Measurements from ENCODE around the gene KCNA2.

Gene KCNA2

DNA sequence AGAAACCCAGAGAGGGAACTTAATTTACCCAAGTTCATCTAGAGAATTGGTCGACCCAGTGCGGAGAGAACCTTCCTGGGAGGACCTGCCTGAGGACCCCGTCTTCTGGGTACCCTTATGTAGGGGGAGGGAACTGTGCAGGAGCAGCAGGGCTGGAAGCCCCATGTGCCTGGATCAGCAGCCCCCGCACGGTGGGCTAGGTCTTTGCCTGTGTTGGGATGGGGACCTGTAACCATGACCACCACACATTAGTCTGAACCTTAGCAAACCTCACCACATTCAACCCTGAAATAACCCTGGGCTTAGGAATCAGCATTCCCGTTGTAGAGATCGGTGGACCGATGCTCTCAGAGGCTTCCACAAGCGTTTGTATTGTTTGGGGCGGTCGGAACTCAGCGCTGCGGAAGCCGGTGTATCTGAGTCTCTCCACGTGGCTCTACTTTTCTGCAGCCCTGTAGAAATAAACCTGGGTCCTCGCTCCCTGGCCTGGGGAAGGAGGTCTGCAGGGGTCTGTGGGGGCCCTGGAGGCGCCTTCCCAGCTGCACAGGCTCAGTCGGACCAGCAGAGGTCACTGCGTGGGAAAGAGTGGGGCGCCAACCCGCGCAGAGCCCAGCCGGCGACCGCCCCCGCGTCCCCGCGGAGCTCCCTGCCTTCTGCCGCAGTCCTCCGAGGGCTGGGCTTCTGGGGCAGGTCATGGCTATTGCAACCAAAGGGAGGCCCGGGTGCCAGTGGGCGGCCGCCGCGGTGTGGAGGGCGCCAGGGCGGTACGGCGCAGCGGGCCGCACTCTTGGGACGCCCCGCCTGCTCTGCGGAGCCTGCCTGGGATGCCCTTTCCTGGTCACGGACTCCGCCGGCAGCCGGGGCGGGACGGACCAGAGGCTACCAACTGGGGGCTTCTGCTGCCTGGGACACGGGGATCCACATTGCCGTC is 51.0 kb downstream of the KCNA2 start:
- DNase-seq (ENCODE audit: low read depth in 2 of 2), result peak; percentile 5 to 35
- no peak overlapping the region for H3K4me3 ChIP-seq (replicated peaks in 1 of 2; ENCODE audit: low read depth in 2 of 2, low read length in 2 of 2)
- TF ChIP-seq, protein P1, sequence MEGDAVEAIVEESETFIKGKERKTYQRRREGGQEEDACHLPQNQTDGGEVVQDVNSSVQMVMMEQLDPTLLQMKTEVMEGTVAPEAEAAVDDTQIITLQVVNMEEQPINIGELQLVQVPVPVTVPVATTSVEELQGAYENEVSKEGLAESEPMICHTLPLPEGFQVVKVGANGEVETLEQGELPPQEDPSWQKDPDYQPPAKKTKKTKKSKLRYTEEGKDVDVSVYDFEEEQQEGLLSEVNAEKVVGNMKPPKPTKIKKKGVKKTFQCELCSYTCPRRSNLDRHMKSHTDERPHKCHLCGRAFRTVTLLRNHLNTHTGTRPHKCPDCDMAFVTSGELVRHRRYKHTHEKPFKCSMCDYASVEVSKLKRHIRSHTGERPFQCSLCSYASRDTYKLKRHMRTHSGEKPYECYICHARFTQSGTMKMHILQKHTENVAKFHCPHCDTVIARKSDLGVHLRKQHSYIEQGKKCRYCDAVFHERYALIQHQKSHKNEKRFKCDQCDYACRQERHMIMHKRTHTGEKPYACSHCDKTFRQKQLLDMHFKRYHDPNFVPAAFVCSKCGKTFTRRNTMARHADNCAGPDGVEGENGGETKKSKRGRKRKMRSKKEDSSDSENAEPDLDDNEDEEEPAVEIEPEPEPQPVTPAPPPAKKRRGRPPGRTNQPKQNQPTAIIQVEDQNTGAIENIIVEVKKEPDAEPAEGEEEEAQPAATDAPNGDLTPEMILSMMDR (IDR thresholded peaks at IDR 0.05; ENCODE audit: low read depth, low read length), result peak; percentile 49

GRCh38 chr1:110551278-110551809 is 54.8 kb downstream of the KCNA2 start:
- no peak for DNase-seq (ENCODE audit: low read depth in 2 of 2)
- H3K4me3 ChIP-seq (replicated peaks in 1 of 2; ENCODE audit: low read depth in 2 of 2, low read length in 2 of 2), result no peak overlapping the region
- TF ChIP-seq, protein P1 (IDR thresholded peaks at IDR 0.05; ENCODE audit: low read depth, low read length), result no peak

DNA sequence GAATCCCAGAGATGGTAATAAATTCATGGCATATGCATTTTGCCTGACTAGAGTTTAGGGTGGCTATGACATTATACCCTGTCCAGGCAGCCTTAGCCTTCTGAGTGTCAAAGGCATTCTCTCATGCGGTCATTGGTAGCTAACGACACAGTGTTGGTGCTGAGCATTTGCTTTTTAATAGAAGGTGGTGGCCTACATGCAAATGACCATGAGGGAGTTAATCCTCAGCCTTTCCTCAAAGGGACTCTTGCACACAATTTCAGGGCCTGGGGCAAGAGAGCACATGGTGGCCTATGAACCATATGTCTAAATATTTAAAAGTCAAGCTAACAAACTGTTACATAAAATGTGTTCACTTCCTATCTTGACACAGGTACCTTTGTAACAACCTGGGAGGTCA is 56.3 kb downstream of the KCNA2 start:
- no peak overlapping the region for H3K4me3 ChIP-seq (replicated peaks in 1 of 2; ENCODE audit: low read depth in 2 of 2, low read length in 2 of 2)
- TF ChIP-seq, protein P1 (IDR thresholded peaks at IDR 0.05; ENCODE audit: low read depth, low read length), result no peak
- DNase-seq (ENCODE audit: low read depth in 2 of 2), result no peak

GRCh38 chr1:110548381-110548780 is 57.8 kb downstream of the KCNA2 start:
- DNase-seq (ENCODE audit: low read depth in 2 of 2), result peak; percentile 5 to 6
- no peak overlapping the region for H3K4me3 ChIP-seq (replicated peaks in 1 of 2; ENCODE audit: low read depth in 2 of 2, low read length in 2 of 2)
- TF ChIP-seq, protein P1 (IDR thresholded peaks at IDR 0.05; ENCODE audit: low read depth, low read length), result peak; percentile 52

DNA sequence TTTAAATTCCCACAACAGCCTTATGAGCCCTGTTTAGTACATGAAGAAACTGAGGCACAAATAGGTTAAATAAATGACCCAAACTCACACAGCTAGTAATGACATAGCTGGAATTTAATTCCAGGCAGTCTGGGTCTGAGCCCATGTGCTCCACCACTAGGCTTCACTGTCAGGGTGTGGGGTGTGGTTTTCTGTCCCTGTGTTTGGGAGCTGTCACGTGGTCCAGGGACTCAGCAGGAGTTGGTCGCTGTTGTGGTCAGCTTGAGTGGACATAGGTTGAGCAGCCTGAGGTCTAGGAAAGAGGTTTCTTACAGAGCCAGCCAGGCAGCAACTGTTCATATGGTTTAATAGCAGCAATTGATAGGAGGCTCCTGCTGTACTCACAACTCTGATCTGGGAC is 59.1 kb downstream of the KCNA2 start:
- TF ChIP-seq, protein P1 (IDR thresholded peaks at IDR 0.05; ENCODE audit: low read depth, low read length), result no peak
- no peak overlapping the region for H3K4me3 ChIP-seq (replicated peaks in 1 of 2; ENCODE audit: low read depth in 2 of 2, low read length in 2 of 2)
- DNase-seq (ENCODE audit: low read depth in 2 of 2), result no peak

GRCh38 chr1:110545492-110545891 is 60.7 kb downstream of the KCNA2 start:
- no peak overlapping the region for H3K4me3 ChIP-seq (replicated peaks in 1 of 2; ENCODE audit: low read depth in 2 of 2, low read length in 2 of 2)
- no peak for DNase-seq (ENCODE audit: low read depth in 2 of 2)
- TF ChIP-seq, protein P1 (IDR thresholded peaks at IDR 0.05; ENCODE audit: low read depth, low read length), result no peak
